ENCODE measurements around the gene THRB. TPM values are rescaled to one million over a fixed set of nuclear protein-coding genes. Genes with fewer than 3 reads are reported as not detected.

The THRB gene
- polyA plus RNA-seq, 1 donor, result 1.1 TPM

DNA sequence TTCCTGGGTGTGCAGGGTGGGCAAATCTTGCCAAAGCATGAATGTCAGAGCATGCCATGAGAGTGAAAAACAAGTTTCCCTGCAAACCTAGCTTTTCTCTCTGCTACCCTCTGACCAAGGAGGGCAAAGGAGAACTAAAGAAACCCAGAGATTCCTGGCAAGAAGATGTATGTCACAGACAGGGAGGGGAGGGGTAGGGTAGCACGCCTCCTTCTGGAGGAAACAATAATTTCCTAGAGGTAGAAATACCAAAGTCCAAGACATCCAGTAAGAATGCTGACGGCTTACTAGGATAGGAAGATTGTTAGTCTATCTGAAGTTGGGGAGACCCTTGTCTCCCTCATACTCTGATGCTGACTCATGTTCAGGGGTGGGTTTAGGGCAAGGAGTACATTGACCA is 345.6 kb downstream of the THRB start:
- no peak for DNase-seq (ENCODE audit: low read depth)

DNA sequence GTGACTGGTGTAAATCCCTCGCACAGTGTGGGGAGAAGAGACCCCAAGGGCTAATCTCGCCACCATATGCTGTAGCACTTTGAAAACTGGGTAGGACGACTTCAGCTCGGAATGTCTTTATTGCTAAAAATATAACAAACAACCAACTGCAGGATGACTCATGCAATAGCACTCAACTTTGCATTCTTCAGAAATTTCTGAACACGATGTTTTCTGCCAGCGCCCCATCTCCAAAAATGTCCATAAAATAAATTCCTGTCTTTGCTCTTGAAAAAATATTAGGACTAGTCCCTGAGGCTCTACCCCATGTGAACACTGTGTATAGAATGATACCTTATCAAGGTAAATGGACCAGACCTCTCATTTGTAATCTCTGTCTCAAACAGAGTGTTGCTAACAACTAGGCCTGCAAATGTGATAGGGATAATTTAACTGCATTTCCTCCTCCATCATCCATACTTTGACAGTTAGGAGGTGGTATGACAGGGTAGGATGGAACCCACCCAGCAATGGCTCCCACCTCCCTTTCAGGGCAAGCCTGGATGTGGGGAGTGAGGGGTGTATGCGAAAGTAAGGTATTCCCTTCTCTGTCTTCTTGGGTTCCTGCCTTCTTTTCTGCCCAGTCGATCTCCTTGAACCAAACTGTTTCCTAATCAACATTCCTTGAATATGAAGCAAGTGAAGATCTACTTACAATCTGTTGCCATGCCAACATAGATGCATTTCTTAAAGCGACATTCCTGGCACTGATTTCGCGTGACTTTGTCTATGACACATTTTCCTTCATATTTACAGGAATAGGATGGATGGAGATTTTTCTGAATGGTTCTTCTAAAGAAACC is 348.4 kb downstream of the THRB start:
- DNase-seq (ENCODE audit: low read depth), result no peak

DNA sequence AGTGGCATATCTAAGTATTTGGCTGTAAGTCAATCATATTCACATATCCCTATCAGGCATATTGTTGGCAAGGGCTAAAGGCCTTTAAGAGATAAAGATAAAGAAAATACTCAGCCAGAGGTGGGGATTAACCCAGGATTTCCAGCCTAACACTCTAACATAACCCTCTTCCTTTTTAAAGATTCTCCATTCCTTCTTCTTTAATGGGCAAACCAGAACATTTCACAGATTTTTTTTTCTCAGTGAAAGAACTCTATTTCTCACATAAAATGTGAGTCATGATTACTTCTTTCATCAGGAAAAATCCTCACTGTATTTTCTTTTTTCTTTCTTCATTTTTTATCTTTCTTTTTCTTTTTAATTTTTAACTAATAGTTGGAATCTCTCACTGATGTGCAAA is 349.2 kb downstream of the THRB start:
- no peak for DNase-seq (ENCODE audit: low read depth)

DNA sequence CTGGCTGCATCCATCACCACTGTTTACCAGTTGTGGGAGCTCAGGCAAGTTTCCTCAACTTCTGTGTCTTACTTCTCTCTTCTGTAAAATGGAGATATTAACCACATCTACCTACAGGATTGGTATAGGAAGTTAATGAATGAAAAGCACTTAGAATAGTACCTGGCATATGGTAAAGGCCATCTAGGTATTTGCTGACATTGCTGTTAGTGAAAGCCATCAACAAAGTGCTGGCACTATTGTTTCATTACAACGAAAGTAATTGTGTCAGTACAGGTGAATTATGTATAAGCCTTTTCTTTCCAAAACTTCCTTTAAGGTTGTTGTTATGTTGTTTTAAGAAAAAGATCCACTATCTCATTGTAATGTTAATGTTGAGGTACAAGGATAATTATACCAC is 352.5 kb downstream of the THRB start:
- no peak for DNase-seq (ENCODE audit: low read depth)

DNA sequence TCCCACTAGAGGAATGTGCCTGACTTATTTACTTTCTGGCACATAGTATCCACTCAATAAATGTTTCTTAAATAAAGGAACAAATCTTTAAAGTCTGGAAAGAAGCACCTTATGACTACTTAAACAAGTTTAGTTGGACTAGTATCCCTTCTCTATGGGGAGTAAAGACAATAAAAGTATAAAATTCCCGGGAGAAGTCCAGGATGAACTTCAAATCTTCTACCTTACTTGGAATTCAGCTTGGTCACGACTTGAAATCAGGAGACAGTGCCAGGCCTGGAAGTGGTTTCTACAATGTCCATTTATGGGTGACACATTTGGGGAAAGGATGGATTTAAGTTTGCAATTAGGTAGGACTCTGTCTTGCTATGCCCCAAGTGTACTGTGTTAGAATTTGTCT is 353.1 kb downstream of the THRB start:
- DNase-seq (ENCODE audit: low read depth), result no peak

DNA sequence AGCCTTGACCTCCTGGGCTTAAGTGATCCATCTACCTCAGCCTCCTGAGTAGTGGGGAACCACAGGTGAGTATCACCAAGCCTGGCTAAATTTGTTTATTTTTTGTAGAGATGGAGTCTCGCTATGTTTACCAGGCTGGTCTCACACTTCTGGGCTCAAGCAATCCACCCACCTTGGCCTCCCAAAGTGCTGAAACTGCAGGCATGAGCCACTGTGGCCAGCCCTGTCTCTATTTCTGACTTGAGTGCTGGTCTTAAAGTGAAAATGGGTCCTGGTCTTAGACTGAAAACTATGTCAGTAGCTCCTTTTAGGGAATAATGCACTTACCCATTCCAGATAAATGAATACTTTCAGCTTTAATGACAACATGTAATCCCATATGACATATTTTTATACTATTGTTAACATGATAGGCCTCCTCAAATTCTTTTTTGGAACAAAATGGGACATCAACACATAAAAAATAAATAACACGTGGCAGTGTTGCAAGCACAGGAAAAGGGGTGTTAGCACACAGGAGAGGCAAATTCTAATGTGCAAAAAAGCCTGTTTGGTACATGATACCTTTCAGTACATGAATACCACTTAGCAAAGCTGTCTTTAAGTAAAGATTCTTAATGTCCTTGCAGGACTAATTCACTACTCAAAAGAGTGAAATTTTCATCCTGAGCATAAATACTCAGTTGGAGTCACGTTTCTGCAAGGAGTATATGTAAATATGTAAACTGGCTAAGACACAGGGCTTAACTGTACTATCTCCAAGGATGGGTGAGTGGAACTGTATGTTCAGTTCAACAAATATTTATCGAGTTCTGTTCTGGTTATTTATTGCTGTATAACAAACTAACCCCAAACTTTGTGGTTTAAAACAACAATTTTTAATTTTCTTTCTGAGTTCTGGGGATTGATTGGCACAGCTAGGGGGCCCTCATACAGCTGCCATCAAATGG is 354.9 kb downstream of the THRB start:
- DNase-seq (ENCODE audit: low read depth), result no peak

DNA sequence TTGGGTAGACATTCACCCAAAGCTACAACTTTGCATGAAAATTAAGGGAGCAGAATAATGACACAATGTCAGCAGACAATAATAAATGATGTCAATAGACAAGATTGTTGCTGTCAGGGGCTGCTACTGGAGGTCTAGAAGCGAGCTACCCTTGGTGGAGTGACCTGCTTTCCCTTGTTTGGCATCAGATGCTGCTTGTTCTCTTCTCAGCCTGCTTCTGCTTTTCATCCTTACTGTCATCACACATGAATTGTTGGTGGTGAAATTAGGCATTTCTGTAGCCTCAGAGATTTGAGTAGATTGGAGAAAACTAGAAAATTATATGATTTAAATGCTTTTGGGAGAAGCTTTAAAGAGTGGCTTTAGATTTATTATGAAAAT is 355.8 kb downstream of the THRB start:
- DNase-seq (ENCODE audit: low read depth), result no peak

DNA sequence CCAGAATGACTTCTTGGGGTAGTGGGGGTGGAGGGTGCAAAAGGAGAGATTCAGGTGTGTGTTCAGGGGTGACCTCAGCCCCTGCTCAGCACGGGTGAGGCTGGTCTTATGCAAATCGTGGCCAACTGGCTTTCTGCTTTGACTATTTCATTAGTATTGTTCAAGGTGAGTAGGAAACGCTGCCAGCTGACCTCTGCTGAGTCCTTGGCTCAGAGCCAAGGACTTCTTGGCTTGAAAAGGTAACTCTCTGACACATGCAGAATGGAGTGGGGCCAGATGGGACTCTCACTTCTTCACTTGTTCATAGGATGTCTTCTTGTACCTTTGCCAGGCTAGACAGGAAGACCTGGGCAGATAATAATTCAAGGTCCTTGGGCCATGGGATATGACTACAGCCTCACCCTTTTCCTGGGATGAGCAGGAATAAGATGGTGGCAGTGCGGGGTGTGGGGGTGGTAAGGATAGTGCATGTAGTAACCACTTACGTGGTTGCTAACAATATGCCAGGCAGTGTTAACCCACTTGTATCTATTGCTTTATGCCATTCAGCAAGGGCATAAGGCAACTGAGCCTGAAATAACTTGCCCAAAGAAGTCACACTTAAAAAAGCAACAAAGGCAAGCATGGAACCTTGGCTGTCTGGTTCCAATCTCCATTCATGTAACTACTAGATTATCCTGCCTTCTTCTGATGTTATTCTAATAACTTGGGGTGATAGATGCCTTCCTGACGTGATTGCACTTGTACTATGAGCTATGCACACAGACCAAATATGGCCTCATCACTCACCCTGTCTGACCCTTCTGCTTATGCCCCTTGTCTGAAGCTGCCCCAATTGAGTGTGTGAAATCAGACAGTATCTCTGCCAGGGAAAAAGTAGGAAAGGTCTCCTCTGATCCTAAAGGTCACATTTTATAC is 356.4 kb downstream of the THRB start:
- DNase-seq (ENCODE audit: low read depth), result no peak

DNA sequence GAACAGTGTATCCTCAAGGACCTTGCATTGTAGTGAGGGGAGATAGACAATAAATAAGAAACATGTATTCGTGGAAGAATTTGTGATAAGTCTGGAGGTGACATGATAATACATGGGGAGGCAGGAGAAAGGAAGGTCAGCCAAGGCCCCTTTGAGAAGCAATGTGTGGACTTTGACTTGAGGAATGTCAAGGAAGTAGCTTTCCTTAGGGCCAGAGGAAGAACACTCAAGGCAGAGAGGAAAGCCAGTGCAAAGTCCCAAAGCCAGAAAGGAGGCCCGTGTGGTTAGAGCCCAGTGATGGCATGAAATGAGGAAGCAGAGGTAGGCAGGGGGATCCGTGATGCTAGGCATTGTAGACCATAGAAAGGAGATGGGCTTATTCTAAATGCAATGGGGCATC is 357.3 kb downstream of the THRB start:
- DNase-seq (ENCODE audit: low read depth), result no peak

DNA sequence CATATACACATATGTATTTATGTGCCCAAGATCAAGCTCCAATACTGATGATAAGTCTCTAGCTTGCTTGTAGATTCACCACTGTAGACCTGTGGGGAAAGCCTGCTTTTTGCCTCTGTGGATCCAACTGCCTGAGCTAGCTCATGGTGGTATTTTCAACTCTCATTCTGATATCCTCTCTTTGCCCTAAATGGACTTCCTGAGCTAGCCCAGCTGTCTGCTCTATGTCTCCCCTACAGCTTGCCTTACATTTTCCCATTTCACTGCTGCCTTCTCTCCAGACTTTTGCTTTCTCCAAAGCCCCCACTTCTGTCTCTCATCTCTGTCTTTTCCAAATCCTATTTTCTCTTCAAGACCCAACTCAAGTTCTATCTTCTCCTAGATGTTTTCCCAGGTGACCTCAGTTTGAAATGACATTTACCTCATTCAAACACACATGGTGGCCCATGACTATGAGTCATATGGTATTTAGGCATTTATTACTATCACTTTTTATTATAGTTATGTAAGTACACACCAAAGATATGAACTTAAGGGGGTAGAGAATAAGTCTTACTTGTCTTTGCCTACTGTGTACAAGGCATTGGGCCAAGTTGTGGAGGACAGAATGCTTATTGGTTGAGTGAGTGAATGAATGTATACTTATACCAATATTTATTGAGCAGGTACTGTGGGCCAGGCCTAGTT is 357.9 kb downstream of the THRB start:
- DNase-seq (ENCODE audit: low read depth), result no peak

DNA sequence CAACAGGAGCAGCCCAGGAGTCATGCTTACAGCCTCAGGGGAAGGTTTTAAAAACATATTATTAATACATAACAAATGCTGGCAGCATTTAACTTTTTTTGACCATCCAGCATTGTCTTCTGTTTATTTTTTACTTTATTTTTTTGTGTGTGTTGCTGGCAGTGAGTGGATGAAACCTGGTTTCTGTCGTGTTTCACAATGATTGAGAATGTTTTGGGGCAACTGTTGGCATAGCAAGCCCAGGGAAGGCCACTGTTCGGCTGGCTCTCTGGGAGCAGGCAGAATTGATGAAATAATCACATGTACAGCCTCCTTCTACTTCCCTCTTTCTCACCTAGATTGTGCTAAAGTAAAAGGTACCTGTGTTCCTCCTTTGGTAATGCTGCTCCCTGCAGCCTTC is 359.4 kb downstream of the THRB start:
- DNase-seq (ENCODE audit: low read depth), result no peak

DNA sequence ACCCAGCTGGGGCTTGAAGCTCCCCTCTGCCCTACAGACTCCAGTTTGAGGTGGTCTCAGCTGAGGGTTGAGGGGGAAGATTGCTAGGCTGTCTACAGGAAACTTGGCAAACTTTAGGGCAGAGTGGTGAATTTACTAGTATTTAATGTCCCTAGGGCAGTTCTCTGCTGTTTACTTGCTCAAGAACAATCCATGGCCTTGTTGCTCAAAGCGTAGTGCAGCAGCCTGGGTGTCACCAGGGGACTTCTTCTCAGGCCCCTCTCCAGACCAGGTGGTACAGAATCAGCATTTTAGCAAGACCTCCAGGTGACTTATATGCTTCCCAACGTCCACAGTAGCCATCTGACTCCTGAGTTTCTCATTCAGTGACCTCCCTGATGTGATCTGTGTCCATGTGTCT is 360.7 kb downstream of the THRB start:
- DNase-seq (ENCODE audit: low read depth), result no peak

DNA sequence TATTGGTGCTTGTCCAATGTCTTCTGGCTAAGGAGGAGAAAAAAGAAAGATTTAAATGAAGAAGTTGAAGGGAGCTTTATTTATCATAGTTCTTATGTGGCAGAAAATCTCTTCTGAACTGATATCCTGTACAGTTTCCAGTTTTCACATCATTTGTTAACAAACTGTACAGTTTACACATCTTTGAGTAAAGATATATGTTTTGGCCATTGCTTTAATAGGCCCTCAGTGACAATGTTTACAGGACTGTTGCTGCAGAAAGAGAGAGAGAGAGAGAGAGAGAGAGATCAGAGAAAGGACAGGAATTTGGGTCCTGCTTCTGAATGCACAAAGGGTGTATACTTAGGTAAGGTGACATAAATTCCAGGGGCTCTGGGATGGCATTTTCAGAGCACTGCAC is 361.2 kb downstream of the THRB start:
- DNase-seq (ENCODE audit: low read depth), result no peak

DNA sequence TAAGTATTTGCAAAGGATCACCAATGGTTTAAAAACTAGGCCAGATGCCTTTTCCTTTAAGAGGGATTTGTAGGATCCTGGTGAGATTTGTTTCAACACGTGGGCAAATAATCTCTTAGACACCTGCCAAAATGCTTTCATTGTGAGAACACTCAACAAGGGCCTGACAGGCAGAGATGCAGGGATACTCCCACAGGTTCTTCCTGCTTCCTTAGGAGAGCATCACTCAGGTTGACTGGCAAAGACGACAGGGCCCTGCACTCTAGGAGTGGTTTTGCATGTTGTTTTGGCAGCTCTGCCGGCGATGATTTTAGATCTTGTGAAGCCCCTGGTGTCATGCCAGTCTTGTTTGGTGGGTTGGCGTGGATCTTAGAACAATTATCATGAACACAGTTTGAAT is 365.1 kb downstream of the THRB start:
- DNase-seq (ENCODE audit: low read depth), result no peak

DNA sequence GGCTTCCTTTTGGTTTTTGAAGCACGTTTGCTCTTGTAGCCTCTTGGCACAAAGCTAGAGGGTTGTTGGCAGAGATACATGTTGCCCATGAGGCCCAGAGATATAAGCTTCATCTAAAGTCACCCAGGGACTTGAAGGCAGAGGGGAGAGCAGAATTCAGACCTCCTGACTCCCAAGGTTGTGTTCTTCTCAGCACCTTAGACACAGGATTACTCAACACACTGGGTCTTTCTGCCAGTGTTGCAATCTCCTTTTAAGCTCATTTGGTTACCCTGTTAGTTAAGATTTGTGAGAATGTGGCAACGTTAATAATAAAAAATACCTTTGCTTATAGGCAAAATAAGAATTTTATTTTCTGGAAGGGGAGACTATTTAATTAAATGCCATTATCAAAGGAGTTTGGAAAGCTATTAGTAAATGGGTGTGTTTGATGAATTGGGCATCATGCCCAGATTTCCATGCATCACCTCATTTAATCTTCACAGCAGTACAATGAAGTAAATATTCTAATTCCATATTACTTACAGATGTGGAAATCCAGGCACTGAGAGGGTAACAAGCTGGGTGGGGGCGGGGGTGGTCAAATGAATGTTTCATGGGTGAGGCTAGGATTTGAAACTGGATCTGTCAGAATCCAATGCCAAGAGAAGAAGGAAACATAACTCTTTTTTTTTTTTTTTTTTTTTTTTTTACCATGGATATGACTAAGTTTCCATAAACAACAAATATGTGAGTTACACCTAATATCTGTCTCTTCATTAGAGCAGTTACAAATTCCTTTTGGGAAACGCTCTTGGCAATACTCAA is 366.2 kb downstream of the THRB start:
- DNase-seq (ENCODE audit: low read depth), result no peak

DNA sequence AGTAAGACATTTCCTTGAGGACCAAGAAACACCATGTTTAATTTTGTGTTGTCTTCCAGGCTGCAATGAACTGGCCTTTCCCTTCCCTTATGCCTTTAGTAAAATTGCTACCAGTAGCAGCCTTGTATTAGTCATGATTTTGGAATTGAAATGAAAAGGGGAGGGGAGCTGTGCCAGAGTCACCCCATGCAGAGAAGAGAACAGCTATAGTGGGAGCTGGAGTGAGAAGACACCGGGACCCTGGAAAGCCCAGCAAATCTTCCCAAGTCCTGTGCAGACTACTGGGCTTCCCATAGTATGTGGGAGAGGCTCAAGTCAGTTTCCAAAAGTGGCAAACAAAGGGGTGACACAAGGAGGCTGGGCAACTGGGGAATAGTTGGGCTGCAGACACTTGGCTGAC is 371.1 kb downstream of the THRB start:
- no peak for DNase-seq (ENCODE audit: low read depth)

DNA sequence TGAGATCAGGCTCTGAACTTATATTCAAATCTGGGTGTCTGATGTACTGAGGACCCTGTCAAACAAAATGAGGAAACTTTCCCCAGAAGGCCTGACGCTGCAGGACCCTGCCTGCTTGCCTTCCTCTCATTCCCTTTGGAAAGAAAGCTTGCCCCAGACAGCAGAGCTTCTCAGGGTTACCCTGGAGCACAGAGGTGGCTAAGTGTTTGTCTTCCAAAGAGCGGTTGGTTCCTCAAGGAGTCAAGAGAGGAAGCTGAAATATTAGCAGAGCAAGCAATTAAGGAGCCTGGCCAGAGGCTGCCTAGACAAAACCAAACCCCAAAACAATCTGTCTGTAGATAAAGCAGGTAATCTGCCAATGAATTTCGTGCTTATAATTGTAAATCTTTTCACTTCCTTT is 374.2 kb downstream of the THRB start:
- no peak for DNase-seq (ENCODE audit: low read depth)

DNA sequence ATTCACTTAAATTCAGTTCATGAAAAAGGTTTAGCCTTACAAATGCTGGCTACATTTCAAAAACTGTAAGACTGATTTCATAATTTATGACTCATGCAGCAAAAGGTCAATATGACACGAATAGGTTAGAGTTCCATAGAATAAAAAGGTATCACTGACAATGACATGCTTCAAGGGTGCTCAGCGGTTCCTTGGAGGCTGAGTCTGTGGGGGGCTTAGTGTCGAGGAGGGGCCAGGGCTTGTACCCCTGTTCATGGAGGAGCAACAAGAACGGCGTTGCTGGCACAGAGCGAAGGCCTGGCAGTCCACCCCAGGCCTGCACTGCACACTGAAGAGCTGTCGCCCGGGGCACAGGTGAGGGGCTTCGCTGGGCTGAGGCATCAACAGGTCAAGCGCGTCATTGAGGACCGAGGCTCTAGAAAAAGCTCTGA is 375.3 kb downstream of the THRB start:
- no peak for DNase-seq (ENCODE audit: low read depth)

DNA sequence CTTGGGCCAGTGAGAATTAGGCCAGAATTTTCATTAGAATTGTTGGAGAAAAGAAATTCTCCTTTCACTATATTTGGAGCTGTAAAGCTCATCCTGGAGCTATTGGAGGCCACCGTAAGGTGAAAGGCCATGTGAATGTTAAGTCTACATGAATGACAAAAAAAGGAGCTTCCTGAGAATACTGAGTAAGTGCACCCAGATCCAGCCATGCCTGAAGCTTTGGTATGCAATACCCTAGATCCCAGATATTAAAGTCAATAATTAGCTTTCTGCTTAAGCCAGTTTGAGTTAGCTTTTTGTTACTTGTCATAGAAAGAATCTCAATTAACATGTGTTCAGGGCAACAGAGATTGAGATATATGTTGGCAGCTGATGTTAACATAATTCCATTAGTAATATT is 377.1 kb downstream of the THRB start:
- DNase-seq (ENCODE audit: low read depth), result no peak

DNA sequence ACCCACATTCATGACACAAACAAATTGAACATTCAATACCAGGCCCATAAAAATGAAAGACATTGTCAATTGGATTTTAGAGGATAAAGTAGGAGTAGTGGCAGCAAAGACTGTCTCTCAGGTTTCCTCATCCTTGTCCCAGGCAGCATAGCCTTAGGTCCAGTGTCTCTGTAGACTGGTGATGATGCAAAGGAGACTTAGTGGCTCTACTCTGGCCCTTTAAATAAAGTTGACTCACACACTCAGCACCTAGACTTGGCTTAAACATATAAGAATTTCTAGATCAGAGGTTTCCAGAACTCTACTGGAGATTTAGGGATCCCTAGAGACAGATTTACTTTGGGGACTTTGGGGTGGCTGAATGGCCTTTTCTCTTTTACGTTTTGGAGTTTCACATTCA is 382.9 kb downstream of the THRB start:
- no peak for DNase-seq (ENCODE audit: low read depth)
